ENCODE measurements around the gene TPRG1.

TPRG1 gene

DNA sequence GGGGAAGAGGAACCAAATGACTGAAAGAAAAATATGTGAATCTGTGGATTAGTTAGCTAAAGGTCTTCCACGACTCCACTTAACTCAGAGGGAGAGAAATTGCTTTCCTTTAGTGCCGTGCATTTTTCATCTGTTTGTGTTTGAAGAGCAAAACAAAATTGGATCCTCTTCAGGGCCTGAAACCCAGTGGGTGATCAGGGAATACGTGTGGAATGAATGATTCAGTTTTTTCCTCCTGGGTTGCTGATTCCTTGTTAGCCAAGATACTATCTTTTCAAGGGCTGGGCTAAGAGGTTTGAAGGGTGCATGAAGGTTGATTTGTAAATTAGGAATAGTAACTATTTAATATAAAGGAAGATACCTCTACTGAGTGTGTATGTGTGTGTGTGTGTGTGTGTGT lies 61.0 kb downstream of the TPRG1 start:
- no peak for ATAC-seq

DNA sequence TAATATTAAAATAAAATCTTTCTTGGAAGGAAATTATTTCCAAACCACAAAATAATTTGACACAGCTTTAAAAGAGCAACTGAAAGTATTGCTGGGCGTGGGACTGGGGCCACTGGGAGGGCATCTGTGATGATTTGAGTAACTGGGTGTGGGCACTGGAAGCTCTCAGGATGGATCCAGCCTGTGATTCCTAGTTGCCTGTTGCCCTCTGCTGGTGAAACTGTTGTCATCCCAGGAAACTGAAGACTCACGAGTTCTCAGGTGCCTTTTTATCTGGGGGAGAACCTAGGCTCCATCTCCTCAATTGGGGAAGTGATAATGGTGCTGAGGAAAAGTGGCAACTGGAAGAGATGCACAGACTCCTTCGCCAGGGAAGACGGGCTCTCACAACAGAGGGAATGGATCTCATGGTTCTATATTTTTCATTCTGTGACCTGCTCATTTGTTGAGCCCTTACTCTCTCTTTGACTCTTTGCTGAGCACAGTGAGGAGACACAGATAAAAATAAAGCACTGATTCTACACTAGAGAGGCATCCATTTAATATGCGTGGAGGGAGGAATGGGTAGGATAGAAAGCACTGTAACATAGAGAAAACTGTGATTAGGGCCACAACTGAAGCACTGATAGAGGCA lies 61.6 kb downstream of the TPRG1 start:
- ATAC-seq (no peak), DNase-seq (peak; percentile 36)

More for the DNA sequence above, 61.0 kb downstream of the TPRG1 start:
- DNase-seq, result no peak

DNA sequence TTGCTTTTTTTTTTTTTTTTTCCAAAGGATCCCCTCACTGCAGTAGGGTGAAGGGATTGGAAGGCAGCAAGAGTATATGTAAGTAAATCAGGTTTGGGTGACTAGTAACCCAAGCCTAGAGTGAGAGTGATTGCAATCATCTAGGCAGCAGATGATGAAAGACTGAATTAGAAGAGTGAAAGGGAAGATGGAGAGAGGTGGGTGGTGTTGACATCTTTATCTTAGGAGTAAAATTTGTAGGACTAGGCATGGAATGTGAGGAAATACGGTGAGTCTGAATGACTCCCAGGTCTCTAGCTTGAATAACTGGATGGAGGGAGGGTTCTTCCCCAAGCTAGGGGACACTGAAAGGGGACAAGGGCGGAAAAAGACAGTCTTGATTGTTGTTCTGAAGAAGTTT lies 63.4 kb downstream of the TPRG1 start:
- no peak for ATAC-seq
- DNase-seq, result no peak

DNA sequence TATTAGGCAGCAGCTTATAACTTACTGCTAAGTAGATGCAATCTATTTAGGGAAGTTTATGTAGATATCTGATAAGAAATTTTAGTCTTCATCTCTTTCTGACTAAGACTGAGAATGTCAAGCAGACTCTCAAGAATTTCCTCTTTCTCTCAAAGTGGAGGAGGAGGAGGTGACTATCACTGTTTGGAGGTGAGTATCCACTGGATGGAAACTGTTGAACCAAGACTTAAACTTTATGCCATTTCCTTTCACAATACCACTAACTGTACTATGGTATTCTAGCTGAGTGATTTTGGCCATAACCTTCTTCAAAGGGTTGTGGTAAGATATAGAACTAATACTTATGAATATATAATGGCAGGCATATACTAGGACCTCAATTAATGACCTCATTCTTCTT lies 64.6 kb downstream of the TPRG1 start:
- ATAC-seq (peak; percentile 87), DNase-seq (no peak)

DNA sequence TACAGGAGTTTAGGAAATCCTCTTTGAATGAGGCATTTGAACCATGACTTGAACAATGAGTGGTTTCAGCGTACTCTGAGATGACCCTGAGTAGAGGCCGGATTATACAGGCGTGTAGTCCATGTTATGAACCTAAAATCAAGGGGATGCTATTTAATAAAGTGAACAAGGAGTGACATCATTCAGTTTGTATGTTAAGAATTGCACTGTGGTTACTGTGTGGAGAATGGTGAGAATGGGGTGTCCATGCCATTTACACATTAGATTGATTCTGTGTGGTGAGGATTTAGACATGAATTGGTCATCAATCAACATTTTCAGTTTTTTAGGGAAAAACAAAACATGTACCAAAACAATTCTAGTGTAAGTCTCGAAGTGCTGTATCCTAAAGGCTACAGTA lies 65.8 kb downstream of the TPRG1 start:
- ATAC-seq, result no peak
- DNase-seq, result no peak

DNA sequence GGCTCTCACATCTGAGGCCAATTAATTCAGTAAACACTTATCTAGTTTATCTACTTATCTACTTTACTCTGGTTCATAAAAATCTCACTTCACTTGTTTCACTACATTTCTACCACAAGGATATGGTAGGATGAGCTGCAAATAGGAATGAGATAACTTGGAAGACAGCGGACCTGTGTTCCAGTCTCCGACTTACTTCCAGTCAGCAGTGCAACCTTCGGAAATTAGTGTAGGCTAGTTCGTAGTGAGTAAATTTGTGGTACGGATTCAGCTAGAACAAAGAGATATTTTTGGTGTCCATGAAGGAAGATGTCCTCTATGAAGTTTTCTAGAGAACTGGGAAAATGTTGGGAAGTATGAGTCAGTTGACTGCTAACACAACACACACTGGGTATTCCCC lies 66.3 kb downstream of the TPRG1 start:
- DNase-seq (no peak), ATAC-seq (no peak)

DNA sequence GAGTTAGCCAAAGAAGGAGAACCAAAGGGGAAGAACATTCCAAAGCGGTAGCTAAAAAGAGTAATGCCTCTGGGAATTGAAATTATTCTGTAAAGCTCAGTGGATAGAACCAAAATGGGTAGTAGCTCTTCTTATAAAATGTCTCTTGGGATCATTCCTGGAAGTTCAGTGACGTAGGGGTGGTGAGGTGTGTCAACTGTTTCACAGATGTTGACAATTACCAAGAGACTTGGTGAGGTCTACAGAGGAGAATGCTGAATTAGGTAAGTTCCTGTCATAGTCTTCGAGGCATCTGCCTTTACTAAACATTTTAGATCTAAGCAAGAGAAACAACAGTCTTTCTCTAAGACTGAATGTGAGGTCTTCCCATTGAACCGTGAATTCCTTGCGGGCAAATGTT lies 67.8 kb downstream of the TPRG1 start:
- ATAC-seq, result no peak
- no peak for DNase-seq

DNA sequence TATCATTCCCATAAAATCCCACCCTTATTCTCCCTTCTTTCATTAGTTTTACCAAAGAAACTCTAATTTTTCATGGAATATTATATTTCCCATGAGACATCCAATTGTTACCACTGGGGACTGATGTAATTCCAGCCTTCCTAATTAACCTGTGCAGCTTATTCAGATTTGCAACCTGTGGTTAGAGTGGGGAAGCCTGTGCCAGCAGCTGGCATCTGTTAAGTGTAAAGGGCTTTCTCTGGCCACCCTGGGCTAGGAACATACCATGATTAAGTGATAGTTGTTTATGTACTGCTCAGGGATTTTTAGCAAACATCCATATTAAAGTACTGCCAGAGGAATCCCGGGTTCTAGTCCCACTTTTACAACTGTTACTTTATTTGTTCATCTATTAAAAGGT lies 78.2 kb downstream of the TPRG1 start:
- ATAC-seq, result no peak

DNA sequence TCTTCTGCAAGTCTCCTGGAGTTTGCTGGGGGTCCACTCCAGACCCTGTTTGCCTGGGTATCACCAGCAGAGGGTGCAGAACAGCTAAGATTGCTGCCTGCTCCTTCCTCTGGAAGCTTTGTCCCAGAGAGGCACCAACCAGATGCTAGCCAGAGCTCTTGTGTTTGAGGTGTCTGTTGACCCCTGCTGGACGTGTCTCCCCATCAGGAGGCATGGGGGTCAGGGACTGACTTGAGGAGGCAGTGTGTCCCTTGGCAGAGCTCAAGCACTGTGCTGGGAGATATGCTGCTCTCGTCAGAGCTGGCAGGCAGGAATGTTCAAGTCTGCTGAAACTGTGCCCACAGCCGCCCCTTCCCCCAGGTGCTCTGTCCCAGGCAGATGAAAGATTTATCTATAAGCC lies 86.5 kb downstream of the TPRG1 start:
- ATAC-seq (no peak), DNase-seq (no peak)

More for the DNA sequence above, 78.2 kb downstream of the TPRG1 start:
- no peak for DNase-seq

DNA sequence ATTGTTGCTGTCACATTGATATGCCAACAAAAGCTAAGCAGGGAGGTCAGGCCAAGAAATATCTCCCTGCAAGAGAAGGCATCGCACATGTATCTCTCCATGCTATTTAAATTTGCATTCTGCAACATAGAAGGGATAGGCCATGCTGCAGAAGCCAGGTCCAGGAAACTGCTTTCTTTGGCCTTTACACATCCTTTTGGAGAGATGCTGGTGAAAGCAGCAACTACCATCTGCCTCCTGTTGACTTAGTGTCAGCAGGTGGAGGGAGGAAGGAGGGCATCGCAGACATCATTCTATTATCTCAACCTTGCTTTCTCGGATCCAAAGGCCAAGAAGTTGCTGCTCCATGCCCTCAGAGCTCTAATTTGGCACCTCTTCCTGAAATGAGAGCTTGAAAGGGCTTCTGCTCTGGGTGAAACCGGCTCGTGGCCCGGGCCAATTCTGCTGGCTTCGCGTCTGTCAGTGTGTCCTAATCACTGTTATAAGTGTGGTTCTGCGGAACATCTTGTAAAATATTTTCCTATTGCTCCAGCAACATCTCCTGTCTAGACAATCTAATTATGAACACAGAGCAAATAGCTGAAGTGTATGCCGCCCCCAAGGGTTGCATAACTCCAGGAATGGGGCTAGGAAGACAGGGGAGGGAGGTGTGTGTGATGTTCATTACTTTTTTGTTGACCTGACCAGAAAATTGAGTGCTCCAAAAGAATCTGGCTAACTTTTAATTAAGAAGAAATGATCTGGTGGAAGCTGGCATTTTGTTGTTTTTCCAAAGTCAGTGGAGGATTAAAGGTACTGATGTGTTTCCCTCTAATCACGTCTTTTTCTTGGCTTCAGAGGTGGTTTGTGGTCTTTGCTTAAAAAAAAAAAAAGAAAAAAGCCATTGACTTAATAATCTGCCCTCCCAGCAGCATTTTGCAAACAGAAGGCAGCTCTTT lies 89.1 kb downstream of the TPRG1 start:
- no peak for ATAC-seq
- DNase-seq, result no peak

DNA sequence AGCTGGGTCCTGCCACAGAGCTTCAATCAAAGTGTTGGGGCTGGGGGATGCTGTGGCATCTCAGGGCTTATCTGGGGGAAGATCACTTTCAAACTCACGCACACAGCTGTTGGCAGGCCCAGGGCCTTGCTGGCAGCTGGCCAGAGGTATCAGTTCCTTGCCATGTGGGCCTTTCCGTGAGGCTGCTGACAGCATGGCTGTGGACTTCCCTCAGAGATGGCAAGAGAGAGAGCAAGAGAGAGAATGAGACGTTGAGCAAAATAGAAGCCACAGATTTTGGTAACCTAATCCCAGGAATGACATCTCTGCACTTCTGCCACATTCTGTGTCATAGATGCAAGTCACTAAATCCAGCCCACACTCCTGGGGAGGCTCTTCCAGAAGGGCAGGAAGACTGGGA lies 91.0 kb downstream of the TPRG1 start:
- no peak for DNase-seq
- ATAC-seq, result no peak

DNA sequence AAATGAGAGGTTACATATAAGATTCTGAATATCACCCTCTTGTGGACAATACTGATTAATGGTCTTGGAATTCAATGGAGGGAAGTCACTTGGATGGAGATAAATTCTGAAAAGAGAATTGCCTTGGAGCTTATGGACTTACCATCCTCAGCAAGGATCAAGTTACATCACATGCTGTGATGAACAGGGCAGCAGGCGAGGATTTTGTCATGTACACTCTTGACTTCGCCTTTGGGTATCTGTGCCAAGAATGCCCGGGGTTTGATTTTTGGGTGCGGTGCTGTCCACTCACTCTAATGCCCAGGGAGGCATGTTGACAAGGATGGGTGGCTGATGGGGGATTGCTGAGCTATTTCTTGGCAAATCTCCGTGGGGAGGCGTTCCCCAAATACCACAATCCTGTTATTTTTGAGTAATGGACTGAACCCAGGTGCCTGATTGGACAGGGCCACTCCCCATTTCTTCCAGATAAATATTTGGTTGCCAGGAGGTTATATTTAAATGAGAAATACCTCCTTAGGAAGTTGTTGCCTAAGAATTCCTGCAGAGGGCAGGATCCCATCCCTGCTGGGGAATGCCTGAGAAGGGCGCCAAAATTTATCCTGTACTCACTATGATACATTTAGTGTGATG lies 96.3 kb downstream of the TPRG1 start:
- ATAC-seq (no peak), DNase-seq (no peak)

DNA sequence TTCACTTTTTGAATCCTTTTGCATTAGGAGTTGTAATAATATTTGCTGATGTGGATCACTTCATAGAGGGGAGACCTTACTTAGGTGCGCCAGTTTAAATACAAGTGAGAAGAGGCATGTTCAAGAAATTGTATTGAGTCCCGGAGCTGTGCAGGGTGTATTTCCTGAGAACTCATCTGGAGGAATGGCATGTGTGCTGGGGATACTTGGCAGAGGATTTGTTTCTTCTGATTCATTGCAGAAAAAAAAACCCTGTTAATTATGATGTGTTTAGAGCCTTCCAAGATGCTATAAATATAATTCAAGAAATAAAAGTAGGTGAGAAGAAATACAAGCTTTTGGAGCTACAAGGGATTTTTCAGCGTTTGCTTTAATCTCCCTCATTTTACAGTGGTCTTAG lies 97.6 kb downstream of the TPRG1 start:
- no peak for ATAC-seq
- DNase-seq, result no peak

DNA sequence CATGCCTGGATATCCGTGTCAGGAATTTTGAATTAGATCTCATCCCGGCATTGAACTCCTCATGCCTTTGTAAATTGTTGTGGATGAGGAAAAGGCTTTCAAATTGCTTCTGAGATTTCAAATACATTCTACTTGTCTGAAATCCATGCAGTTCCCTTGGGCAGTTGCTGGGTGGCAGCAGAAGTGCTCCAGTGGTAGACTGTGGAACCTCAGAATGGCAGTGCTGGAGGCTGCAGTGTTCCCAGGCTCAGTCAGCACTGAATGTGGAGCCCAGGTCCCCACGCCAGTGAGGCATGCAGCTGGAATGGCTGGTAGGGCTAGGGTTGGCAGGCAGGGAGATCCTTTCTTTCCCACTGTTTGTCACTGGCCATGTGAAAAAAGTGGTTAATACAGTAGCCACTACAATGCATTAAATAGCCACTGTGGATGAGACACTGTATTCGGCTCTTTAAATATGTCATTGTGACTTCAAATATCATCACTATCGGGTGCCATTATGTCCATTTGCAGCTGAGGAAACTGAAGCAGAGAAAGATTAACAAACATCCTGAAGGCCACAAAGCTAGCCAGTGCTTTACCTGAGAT lies 98.6 kb downstream of the TPRG1 start:
- ATAC-seq (peak; percentile 67), DNase-seq (peak; percentile 16)

DNA sequence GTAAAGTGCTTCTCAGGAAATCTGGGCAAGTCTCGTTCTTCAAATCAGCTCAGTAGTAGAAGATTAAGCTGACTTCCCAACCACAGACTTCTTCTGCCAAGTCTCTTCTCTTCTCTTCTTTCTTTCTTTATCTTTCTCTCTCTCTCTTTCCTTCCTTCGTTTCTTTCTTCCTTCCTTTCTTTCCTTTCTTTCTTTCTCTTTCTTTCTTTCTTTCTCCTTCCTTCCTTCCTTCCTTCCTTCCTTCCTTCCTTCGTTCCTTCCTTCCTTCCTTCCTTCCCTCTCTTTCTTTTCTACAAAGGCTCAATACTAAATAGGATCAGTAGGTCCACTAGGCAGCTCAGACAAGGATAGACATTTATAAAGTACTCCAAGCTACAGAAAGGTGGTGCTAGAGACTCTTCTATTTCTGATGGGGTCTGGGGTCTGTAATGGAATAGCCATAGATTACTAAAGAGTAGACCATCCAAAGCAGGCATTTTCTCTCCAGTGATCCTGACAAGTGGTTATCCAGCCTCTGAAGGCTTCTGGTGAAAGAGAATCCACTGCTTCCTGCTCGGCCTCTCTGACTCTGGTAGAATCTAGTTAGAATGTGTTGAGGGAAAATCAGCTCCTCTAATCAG lies 100.8 kb downstream of the TPRG1 start:
- no peak for DNase-seq
- ATAC-seq, result peak; percentile 62

DNA sequence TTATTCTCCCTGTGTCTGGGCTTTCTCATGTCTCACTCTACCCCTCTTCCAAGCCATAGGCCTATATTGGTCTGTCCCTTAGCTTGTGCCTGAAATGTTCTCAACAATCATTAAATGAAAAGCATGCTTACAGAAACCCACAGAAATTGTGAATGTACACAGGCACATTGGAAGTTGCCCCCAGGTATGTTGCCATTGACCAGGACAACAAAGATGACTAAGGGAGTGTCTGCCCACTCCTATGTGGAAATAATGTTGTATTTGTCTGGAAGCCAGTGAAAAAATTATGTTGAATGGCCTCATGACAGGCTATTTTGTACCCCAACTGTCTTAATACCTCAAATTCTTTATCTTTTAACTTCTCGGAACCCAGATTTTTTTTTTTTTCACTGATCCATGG lies 102.0 kb downstream of the TPRG1 start:
- ATAC-seq (no peak), DNase-seq (no peak)

DNA sequence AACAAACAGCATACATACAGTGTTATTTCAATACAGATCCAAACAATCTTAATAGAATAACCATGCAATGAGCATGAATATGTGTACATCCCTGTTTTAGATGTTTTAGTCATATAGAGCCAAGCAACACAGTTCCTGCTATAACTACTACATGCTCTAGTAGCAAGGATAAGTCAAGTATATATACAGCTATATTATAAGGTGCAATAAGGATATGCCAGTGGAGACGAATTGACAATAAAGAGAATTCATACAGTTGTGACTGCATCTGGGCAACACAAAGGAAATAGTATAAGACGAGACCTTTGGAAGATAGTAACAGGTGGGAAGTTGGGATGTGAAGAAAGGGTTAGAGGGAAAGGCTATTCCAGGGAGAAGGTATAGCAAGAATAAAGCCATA lies 103.4 kb downstream of the TPRG1 start:
- DNase-seq (no peak), ATAC-seq (no peak)

DNA sequence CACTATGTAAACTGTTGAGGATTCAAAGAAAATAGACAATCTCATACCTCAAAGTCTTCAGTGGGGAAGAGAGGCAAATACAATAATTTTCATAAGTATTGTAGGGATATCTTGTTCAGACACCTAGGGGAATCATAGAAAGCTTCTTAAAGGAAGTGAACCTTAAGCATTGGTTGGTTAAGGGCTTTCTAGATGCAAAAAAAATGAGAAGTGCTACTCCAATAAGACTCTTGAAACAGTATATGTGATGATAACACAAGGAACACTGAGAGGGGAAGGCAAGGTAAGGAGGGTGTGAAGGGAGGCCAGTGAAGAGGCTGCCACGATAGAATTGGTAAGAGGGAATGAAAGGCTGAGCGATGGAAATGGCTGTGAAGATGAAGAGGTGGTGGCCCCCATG lies 104.1 kb downstream of the TPRG1 start:
- ATAC-seq, result no peak
- DNase-seq, result no peak

DNA sequence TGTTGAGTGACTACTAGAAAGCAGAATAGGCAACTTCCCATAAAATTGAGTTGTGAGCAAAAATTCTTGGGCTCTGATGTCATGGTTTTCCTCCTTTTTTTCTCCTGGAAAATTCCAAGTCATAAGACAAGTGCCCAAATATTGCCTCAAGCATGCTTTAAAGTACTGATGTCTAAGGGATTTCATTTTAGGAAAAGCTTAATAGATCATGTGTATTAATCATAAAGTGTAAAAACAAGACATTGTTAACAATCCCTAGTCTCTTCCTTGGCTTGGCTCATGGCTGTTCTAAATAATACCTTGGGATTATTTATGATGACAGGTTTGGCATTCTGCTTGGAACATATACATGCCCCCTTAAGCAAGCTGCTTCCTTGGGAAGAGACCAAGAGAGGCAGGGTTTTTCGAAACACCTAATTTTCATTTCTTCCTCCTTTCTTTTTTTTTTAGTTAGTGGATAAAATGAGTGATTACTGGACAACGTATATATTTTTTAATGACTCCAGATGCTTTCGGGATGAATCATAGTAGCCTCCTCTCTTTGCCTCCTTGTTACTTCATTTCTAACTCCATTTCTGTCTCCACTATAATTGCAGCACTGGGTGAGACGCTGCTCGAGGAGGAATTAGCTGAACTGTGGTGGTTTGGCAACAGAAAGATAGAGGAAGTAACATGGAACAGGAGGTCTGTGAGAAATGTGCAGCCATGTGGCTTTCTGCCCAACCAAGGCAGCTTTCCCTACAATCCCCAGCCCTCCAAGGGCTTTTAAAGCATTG lies 104.9 kb downstream of the TPRG1 start:
- ATAC-seq, result no peak

DNA sequence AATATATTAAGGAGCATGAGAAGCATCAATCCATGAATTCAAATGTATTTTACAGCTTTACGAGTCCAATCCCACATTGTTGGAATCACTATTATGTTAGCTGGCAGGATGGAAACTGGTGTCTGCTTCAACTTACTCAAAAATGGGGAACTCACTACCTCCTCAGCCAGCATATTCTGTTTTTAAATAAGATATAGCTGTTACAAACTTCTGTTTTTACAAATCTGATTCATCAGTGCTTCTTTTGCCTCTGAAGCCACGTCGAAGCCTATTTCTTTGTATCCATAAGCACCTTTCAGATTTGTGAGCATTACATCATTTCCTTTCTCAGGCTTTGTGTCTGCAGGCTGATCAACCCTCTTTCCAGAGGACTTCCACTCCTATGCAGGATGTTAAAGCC lies 105.9 kb downstream of the TPRG1 start:
- ATAC-seq (no peak), DNase-seq (no peak)

More for the DNA sequence above, 104.9 kb downstream of the TPRG1 start:
- no peak for DNase-seq

DNA sequence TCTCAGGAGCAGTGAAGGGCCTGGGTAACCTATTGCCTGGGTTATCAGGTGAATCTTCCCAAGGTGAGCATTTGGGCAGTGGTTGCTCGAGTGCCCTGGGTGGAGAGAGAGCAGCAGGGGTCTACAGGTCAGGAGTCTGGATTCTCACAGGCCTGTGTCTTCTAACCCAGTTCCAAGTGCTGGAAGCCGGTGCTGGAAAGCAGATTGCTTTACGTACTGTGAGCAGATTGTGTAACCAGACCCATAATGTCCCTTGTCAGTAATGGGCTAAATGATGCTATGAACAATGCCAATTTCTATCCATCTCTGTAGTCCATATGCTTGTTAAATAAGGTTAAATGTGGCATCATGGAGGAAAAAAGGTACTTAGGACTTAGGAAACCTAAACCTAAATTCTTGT lies 106.5 kb downstream of the TPRG1 start:
- ATAC-seq (no peak), DNase-seq (no peak)

DNA sequence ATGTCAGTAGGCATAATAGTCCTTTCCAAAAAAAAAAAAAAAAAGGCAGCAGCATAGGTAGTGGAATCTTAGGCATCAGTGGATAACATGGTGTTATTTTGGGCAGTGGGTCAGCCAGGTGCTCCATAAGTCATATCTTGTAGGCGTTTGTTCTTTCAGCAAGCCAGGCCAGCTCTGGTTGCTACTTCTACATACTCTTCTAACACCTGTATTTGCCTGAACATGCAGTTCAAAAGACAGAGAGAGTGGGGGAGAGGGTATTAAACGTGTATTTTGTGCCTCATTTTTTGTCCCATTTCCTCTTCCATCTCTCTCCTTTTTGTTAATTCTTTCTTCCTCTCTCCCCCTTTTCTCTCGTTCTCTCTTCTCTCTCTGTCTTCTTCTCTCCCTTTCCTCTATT lies 110.4 kb downstream of the TPRG1 start:
- ATAC-seq, result no peak
- no peak for DNase-seq
